ENCODE results near the gene RGS8. TPM values are rescaled to one million over a fixed set of nuclear protein-coding genes. Genes with fewer than 3 reads are reported as not detected.
A peak's percentile ranks its signal among the peaks of the same experiment; 100 is the strongest.

The RGS8 gene
- total RNA-seq, 1 donor from 2014 or later, result not detected

GRCh38 chr1:182679684-182680083 lies 4.7 kb downstream of the RGS8 start:
- Mint-ChIP-seq H3K4me3 (ENCODE audit: unreplicated experiment) (no peak overlapping the region), H3K9me3 (ENCODE audit: unreplicated experiment) (no peaks in the 10 kb centered on the region), H3K27me3 (ENCODE audit: unreplicated experiment) (peaks cover 7% of the 10 kb centered on the region), H3K27ac (ENCODE audit: unreplicated experiment) (no peak overlapping the region), H3K4me1 (ENCODE audit: unreplicated experiment) (peaks cover 9% of the 10 kb centered on the region), H3K36me3 (ENCODE audit: low read depth, unreplicated experiment) (no peaks in the 10 kb centered on the region)
- no peak for TF ChIP-seq CTCF (IDR thresholded peaks at IDR 0.05; ENCODE audit: unreplicated experiment)
- no peak for DNase-seq (ENCODE audit: low spot score)

- no peak for TF ChIP-seq CTCF (IDR thresholded peaks at IDR 0.05; ENCODE audit: unreplicated experiment)
- Mint-ChIP-seq H3K9me3 (ENCODE audit: unreplicated experiment) (no peaks in the 10 kb centered on the region), H3K27ac (ENCODE audit: unreplicated experiment) (peak overlapping the region; percentile 65), H3K36me3 (ENCODE audit: low read depth, unreplicated experiment) (no peaks in the 10 kb centered on the region), H3K27me3 (ENCODE audit: unreplicated experiment) (peaks cover 5% of the 10 kb centered on the region), H3K4me3 (ENCODE audit: unreplicated experiment) (no peak overlapping the region), H3K4me1 (ENCODE audit: unreplicated experiment) (peaks cover 9% of the 10 kb centered on the region)
- no peak for DNase-seq (ENCODE audit: low spot score)
These were observed 6.8 kb downstream of the RGS8 start for GRCh38 chr1:182677397-182678098.

GRCh38 chr1:182676274-182676673 lies 8.1 kb downstream of the RGS8 start:
- no peak overlapping the region for H3K4me3 Mint-ChIP-seq (ENCODE audit: unreplicated experiment)
- no peak for DNase-seq (ENCODE audit: low spot score)
- no peak for TF ChIP-seq CTCF (IDR thresholded peaks at IDR 0.05; ENCODE audit: unreplicated experiment)
- H3K36me3 Mint-ChIP-seq (ENCODE audit: low read depth, unreplicated experiment), result no peaks in the 10 kb centered on the region
- no peak overlapping the region for H3K27ac Mint-ChIP-seq (ENCODE audit: unreplicated experiment)
- H3K4me1 Mint-ChIP-seq (ENCODE audit: unreplicated experiment), result peaks cover 9% of the 10 kb centered on the region
- peaks cover 5% of the 10 kb centered on the region for H3K27me3 Mint-ChIP-seq (ENCODE audit: unreplicated experiment)
- H3K9me3 Mint-ChIP-seq (ENCODE audit: unreplicated experiment), result no peaks in the 10 kb centered on the region

GRCh38 chr1:182674346-182675246 lies 9.8 kb downstream of the RGS8 start:
- Mint-ChIP-seq H3K27ac (ENCODE audit: unreplicated experiment) (peak overlapping the region; percentile 2), H3K4me3 (ENCODE audit: unreplicated experiment) (no peak overlapping the region), H3K4me1 (ENCODE audit: unreplicated experiment) (peaks cover 21% of the 10 kb centered on the region), H3K9me3 (ENCODE audit: unreplicated experiment) (no peaks in the 10 kb centered on the region), H3K27me3 (ENCODE audit: unreplicated experiment) (peaks cover 9% of the 10 kb centered on the region), H3K36me3 (ENCODE audit: low read depth, unreplicated experiment) (no peaks in the 10 kb centered on the region)
- TF ChIP-seq CTCF (IDR thresholded peaks at IDR 0.05; ENCODE audit: unreplicated experiment), result no peak
- DNase-seq (ENCODE audit: low spot score), result no peak

- TF ChIP-seq CTCF (IDR thresholded peaks at IDR 0.05; ENCODE audit: unreplicated experiment), result no peak
- Mint-ChIP-seq H3K4me1 (ENCODE audit: unreplicated experiment) (peaks cover 16% of the 10 kb centered on the region), H3K4me3 (ENCODE audit: unreplicated experiment) (no peak overlapping the region), H3K9me3 (ENCODE audit: unreplicated experiment) (no peaks in the 10 kb centered on the region), H3K27me3 (ENCODE audit: unreplicated experiment) (peaks cover 9% of the 10 kb centered on the region), H3K36me3 (ENCODE audit: low read depth, unreplicated experiment) (no peaks in the 10 kb centered on the region), H3K27ac (ENCODE audit: unreplicated experiment) (no peak overlapping the region)
- no peak for DNase-seq (ENCODE audit: low spot score)
These were observed 11.9 kb downstream of the RGS8 start for GRCh38 chr1:182672487-182672836.
